Central memory CD8-positive, alpha-beta T cell (primary cell): ENCODE measurements around the gene FABP7.
A peak's percentile ranks its signal among the peaks of the same experiment; 100 is the strongest.

Source experiments
- ATAC-seq: fragments of 150-1000 bp; cut with Tn5 transposase; replicated peaks from 2 replicates; pipeline ENCODE4 v1.10.0; 2022; ENCODE audit warnings: mild to moderate bottlenecking, moderate FRiP score, moderate number of reproducible peaks; ENCODE audit not compliant: poor library complexity, severe bottlenecking; ENCODE audit errors: extremely low read depth
- DNase-seq, 2 donors: peaks; one replicate each; pipeline ENCODE4 v3.0.0; 2021; ENCODE audit warnings: low spot score in 2 of 2
- H3K27ac Mint-ChIP-seq: one replicate; pipeline ENCODE4 v1.8.0; 2022; ENCODE audit warnings: low read depth, mild to moderate bottlenecking, moderate library complexity, mixed read lengths
- H3K27me3 Mint-ChIP-seq: one replicate; pipeline ENCODE4 v1.8.0; 2022; ENCODE audit warnings: mixed read lengths
- H3K36me3 Mint-ChIP-seq: one replicate; pipeline ENCODE4 v1.8.0; 2022; ENCODE audit warnings: mild to moderate bottlenecking, moderate library complexity, mixed read lengths; ENCODE audit not compliant: insufficient read depth
- H3K4me1 Mint-ChIP-seq: one replicate; pipeline ENCODE4 v1.8.0; 2022; ENCODE audit warnings: mixed read lengths
- H3K4me3 Mint-ChIP-seq: one replicate; pipeline ENCODE4 v1.8.0; 2022; ENCODE audit warnings: mild to moderate bottlenecking, moderate library complexity, mixed read lengths
- H3K9me3 Mint-ChIP-seq: one replicate; pipeline ENCODE4 v1.8.0; 2022; ENCODE audit warnings: mixed read lengths

Gene FABP7

GRCh38 chr6:122789182-122790027, 9.9 kb downstream of the FABP7 start, which contains the start of gene SMPDL3A:
TSS of gene SMPDL3A (plus strand) at chr6:122789258. CDS start at chr6:122789347, 89 bp downstream.
- Mint-ChIP-seq H3K27me3 (peaks cover 48% of the 10 kb centered on the region), H3K4me1 (peaks cover 5% of the 10 kb centered on the region), H3K36me3 (peaks cover 2% of the 10 kb centered on the region), H3K4me3 (peak within 1 kb of the TSS; percentile 42), H3K9me3 (no peaks in the 10 kb centered on the region), H3K27ac (no peak within 1 kb of the TSS)
- DNase-seq: no peak
- ATAC-seq: peak; percentile 48

DNA sequence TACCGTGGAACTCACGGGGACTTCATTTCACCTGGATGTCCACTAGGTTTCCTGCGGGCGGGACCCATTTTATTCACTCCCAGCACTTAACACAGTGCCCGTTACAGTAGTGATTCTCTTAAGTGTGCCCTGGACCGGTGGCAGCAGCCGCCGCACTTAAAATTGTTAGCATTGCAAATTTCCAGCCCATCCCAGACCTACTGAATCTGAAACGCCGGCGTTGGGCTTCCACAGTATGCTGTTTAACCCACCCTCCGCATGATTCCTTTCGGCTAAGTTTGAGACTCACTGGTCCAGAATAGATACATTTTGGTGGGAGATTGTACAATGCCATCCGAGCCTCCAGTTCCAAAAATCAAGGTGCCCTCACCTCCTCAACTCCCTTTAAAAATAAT, 10.5 kb downstream of the FABP7 start:
- no peak for DNase-seq

GRCh38 chr6:122790423-122791309, 11.2 kb downstream of the FABP7 start:
- peaks cover 5% of the 10 kb centered on the region for H3K4me1 Mint-ChIP-seq
- H3K27me3 Mint-ChIP-seq: peaks cover 48% of the 10 kb centered on the region
- ATAC-seq (no peak), DNase-seq (no peak)
- no peaks in the 10 kb centered on the region for H3K9me3 Mint-ChIP-seq
- peaks cover 2% of the 10 kb centered on the region for H3K36me3 Mint-ChIP-seq
- H3K27ac Mint-ChIP-seq: no peak overlapping the region
- no peak overlapping the region for H3K4me3 Mint-ChIP-seq

More for the DNA sequence above, 10.5 kb downstream of the FABP7 start:
- Mint-ChIP-seq H3K36me3 (peaks cover 2% of the 10 kb centered on the region), H3K27me3 (peaks cover 48% of the 10 kb centered on the region), H3K4me3 (peak overlapping the region; percentile 42), H3K27ac (no peak overlapping the region), H3K9me3 (no peaks in the 10 kb centered on the region), H3K4me1 (peaks cover 5% of the 10 kb centered on the region)
- no peak for ATAC-seq

GRCh38 chr6:122791310-122791679, 11.8 kb downstream of the FABP7 start:
- peaks cover 48% of the 10 kb centered on the region for H3K27me3 Mint-ChIP-seq
- no peak for ATAC-seq
- no peak overlapping the region for H3K27ac Mint-ChIP-seq
- H3K36me3 Mint-ChIP-seq: peaks cover 2% of the 10 kb centered on the region
- no peaks in the 10 kb centered on the region for H3K9me3 Mint-ChIP-seq
- no peak for DNase-seq
- H3K4me1 Mint-ChIP-seq: peaks cover 5% of the 10 kb centered on the region
- H3K4me3 Mint-ChIP-seq: no peak overlapping the region

GRCh38 chr6:122792766-122793165, 13.2 kb downstream of the FABP7 start:
- no peak overlapping the region for H3K27ac Mint-ChIP-seq
- H3K9me3 Mint-ChIP-seq: no peaks in the 10 kb centered on the region
- peaks cover 36% of the 10 kb centered on the region for H3K27me3 Mint-ChIP-seq
- ATAC-seq: no peak
- no peak overlapping the region for H3K4me3 Mint-ChIP-seq
- DNase-seq: no peak
- peaks cover 2% of the 10 kb centered on the region for H3K36me3 Mint-ChIP-seq
- H3K4me1 Mint-ChIP-seq: peaks cover 5% of the 10 kb centered on the region

- Mint-ChIP-seq H3K9me3 (no peaks in the 10 kb centered on the region), H3K36me3 (peaks cover 3% of the 10 kb centered on the region), H3K27ac (no peak overlapping the region), H3K27me3 (no peaks in the 10 kb centered on the region), H3K4me3 (no peak overlapping the region), H3K4me1 (no peaks in the 10 kb centered on the region)
- DNase-seq (no peak), ATAC-seq (no peak)
Observed at GRCh38 chr6:122797537-122797936, 18.0 kb downstream of the FABP7 start.

DNA sequence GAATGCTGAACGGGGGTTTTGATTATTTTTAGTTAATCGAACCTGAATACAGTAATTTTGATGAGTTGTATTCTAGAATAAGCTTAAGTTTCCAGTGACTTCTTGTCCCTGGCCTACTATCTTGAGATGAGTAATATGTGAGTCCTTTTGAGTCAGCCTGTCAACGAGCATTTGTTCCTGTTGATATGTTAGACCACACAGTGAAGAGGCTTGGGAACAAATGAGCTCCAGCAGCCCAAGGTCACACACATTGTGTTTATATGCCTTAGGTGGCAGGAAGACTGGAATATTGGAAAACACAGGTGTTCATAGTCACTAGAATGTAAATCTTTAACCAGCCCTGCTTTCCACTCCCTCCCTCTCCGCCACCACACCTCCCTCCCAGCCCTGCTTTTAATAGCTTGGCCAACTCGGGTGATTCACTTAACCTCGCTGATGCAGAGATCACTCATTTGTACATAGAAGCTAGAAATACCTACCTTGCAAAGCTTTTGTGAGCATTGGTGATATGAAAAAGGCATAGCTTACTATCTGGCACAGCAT, 18.7 kb downstream of the FABP7 start:
- Mint-ChIP-seq H3K9me3 (no peaks in the 10 kb centered on the region), H3K27ac (no peak overlapping the region), H3K36me3 (peaks cover 3% of the 10 kb centered on the region), H3K27me3 (no peaks in the 10 kb centered on the region), H3K4me1 (no peaks in the 10 kb centered on the region), H3K4me3 (no peak overlapping the region)
- ATAC-seq: no peak
- no peak for DNase-seq

DNA sequence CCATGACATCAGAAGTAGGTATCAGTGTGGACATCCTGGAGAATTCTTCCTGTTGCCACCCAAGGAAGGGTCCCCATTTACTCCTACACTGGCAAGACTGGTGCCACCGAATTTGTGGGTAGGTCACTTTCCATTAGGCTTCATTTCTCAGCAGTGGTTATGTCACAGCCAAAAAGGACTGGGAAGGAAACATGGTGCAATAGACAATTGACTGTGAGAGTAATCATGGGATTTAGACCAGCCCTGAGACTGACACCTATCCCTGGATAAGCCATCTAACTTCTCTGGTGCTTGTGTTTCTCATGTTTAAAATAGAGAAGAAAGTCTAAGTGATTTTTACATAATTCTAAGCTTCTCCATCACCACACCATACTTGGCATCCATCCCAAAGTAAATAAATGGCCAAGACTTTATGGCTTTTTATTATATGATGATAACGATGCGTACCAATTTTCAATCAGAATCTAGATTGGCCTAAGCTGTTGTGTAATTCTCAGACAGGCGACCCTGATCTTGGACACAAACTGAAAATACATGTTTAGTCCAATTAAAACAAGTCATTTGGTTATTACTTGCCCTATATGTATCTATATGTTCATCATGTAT, 19.7 kb downstream of the FABP7 start:
- Mint-ChIP-seq H3K4me1 (no peaks in the 10 kb centered on the region), H3K9me3 (no peaks in the 10 kb centered on the region), H3K4me3 (no peak overlapping the region), H3K27ac (no peak overlapping the region), H3K36me3 (peaks cover 3% of the 10 kb centered on the region), H3K27me3 (no peaks in the 10 kb centered on the region)
- DNase-seq: no peak
- ATAC-seq: no peak

DNA sequence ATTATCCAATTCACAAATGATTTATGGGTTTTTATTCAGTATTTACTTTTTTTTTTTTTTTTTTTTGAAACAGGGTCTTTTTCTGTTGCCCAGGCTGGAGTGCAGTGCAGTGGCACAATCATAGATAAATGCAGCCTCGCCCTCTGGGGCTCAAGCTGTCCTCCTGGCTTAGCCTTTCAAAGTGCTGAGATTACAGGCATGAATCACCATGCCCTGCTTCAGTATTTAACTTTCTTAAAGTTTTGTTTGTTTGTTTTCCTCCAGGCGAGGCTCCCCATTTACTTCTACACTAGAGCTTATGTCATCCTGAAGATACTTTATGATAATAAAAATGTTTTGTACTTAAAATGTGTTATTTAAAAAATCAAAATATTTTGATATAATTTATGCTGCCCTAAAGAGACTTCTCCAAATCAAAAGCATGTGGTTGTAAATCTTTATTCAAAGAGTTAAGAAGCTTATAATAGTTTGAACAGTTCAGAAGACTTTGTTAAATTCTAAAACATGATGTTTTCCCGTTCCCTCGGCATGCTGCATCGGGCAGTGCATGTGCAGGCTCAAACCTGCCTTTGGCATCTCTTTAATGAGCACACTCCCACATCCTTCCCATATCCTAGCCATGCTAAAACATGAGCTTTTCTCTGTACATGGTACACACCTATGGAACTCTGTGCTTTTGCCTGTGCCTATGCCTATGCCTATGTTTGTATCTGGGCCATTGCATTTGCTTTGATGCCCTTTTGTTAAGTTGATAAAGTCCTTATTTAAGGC, 20.6 kb downstream of the FABP7 start:
- Mint-ChIP-seq H3K36me3 (peaks cover 3% of the 10 kb centered on the region), H3K9me3 (no peaks in the 10 kb centered on the region), H3K27me3 (no peaks in the 10 kb centered on the region), H3K4me1 (no peaks in the 10 kb centered on the region), H3K4me3 (no peak overlapping the region), H3K27ac (no peak overlapping the region)
- ATAC-seq (no peak), DNase-seq (no peak)

DNA sequence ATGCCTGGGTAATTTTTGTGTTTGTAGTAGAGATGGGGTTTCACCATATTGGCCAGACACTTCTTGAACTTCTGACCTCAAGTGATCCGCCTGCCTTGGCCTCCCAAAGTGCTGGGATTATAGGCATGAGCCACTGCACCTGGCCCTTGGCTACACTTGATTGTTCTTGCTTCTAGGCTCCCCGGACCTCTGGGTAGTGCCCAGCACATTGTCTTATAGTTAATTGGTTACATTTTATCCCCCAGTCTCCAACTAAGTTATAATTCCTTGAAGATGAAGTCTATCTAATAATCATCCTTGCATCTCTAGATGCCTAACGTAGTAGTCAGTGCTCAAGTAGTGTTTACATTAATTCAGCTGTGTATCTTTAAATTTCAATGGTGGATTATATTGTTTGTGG, 21.4 kb downstream of the FABP7 start:
- Mint-ChIP-seq H3K27ac (no peak overlapping the region), H3K36me3 (peaks cover 3% of the 10 kb centered on the region), H3K27me3 (no peaks in the 10 kb centered on the region), H3K4me1 (no peaks in the 10 kb centered on the region), H3K4me3 (no peak overlapping the region), H3K9me3 (no peaks in the 10 kb centered on the region)
- ATAC-seq (no peak), DNase-seq (no peak)

DNA sequence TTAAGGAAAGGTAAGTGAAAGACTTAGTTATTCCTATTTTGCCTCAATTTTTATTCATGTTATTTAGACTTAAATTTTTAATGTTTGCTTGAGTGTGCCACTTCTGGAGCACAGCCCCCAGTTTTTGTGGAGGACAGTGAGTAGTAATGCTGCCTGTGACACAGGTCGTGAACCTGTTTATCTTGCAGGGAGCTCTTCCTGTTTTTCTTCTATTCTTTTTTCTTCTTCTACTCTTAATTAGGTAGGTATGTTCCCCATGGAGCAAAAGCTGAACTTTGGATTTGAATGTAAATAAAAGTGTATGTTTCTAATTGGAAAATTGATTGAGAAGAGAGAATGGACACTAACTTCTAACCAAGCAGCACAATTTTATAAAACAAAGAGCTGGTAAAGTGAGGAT, 21.9 kb downstream of the FABP7 start:
- H3K36me3 Mint-ChIP-seq: peaks cover 3% of the 10 kb centered on the region
- H3K27ac Mint-ChIP-seq: no peak overlapping the region
- no peak overlapping the region for H3K4me3 Mint-ChIP-seq
- no peaks in the 10 kb centered on the region for H3K9me3 Mint-ChIP-seq
- ATAC-seq: no peak
- no peaks in the 10 kb centered on the region for H3K4me1 Mint-ChIP-seq
- H3K27me3 Mint-ChIP-seq: no peaks in the 10 kb centered on the region
- no peak for DNase-seq

DNA sequence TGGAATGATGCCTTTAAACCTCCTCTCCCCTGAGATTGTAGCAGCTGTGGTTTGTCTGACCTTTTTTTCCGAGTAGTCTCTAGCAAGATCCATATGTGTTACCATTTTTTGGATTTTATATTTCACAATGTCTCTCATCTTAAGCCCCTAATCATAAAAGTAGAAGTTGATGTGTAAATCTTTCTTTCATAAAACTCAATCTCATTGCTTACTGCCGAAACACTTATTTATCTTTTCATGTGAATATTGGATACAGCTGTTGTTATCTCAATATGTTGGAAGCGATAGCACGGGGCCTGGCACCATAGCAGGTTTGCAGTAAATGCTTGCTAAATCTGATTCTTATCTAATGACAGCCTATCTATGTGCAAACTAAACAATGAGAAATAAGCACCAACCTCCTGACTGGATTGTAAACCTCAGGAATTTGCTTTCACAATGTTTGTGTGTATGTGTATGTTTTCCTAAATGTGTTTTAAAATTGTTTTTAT, 23.7 kb downstream of the FABP7 start:
- ATAC-seq (no peak), DNase-seq (no peak)
- H3K9me3 Mint-ChIP-seq: no peaks in the 10 kb centered on the region

More for the DNA sequence above, 23.7 kb downstream of the FABP7 start:
- H3K27me3 Mint-ChIP-seq: no peaks in the 10 kb centered on the region
- H3K4me3 Mint-ChIP-seq: no peak overlapping the region
- H3K36me3 Mint-ChIP-seq: peaks cover 3% of the 10 kb centered on the region
- H3K27ac Mint-ChIP-seq: no peak overlapping the region
- no peaks in the 10 kb centered on the region for H3K4me1 Mint-ChIP-seq
